Cerebellar nuclear complex (tissue), 1 donor: ENCODE measurements around the gene ACY1.

Experiments
- DNase-seq, 2 experiments: peaks; one replicate each; lab custom pipeline; 2025; lab: John Stamatoyannopoulos, UW

ACY1 gene

DNA sequence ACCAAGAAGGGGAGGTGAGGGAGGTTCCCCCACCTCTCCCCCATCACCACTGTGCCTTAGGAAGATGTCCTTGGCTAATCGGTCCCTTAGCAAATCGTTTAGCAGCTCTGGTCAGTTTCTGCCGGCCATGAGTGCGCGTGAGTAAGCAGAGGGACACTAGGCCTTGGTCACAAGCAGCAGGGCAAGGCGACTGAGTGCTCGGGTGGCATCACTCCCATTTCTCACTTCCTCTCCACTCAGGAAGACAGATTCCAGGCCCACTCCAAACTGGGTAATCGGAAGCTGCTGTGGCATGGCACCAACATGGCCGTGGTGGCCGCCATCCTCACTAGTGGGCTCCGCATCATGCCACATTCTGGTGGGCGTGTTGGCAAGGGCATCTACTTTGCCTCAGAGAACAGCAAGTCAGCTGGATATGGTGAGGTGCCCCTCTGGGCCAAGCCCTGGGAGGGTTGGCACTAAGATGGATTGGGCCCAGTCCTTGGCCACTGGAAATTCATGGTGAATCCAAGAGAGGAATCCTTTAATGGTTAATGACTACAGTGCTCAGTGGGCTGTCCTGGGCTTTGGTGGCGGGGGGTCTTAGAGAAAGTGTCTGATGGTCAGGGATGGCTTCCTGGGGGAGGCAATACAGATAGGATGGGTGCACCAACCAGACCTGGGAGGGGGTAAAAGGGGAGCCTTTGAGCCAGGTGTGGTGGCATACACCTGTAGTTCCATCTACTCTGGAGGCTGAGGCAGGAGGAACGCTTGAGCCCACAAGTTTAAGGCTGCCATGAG, 37.2 kb upstream of the ACY1 start:
- no peak for DNase-seq

DNA sequence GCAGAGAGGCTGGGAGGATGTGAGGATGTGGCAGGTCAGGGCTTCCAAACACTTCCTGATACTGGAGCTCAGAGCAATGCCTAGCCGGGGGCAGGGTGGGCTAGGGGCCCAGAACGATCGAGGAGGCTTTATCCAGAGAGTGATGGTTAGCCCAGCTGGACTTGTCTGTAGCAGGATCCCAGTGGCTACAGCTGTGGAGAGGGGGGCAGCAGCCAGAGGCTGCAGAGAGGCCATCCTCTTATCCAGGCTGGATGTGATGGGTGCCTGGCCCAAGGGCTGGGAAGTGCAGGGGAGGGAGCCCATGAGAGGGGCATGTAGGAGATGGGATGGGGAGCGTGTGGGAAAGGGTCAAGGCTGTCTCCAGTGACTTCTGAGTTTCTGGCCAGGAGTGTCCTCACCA, 36.5 kb upstream of the ACY1 start:
- no peak for DNase-seq

DNA sequence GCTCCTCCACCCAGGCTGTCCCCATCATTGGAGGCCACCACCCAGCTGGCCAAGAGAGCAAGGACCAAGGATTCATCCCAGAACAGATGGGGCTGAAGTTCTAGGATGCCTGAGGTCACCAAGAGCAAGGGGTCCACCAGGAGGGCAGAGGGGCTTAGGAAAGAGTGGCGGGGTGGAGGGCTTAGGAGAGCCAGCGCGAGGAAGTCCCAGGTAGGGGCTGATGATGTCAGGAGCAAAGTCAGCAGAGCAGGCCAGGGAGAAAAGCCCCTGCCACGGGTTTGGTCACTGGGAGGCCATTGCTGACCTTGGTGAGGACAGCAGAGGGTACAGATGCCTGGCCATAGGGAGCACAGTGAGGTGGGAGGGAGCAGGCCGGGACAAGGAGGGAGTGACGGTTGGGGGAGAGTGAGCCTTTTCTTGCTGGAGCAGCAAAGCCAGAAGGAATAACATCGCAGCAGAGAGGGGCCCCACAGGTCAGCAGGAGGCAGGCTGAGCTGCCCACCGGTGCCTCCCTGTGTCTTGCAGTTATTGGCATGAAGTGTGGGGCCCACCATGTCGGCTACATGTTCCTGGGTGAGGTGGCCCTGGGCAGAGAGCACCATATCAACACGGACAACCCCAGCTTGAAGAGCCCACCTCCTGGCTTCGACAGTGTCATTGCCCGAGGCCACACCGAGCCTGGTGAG, 36.0 kb upstream of the ACY1 start:
- no peak for DNase-seq

DNA sequence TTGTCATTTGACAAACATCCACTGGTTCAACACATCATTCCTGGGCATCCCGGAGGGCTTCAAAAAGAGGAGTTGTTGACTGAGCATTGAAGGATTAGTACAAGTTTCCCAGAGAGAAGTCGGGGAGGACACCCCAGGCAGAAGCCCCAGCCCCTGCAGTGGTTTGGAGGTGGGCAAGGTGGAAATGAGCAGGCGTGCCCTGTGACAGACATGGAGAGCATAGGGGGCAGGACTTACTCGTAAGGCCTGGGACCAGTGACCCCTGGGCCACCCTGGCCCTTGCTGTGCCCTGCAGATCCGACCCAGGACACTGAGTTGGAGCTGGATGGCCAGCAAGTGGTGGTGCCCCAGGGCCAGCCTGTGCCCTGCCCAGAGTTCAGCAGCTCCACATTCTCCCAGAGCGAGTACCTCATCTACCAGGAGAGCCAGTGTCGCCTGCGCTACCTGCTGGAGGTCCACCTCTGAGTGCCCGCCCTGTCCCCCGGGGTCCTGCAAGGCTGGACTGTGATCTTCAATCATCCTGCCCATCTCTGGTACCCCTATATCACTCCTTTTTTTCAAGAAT, 35.2 kb upstream of the ACY1 start:
- no peak for DNase-seq

DNA sequence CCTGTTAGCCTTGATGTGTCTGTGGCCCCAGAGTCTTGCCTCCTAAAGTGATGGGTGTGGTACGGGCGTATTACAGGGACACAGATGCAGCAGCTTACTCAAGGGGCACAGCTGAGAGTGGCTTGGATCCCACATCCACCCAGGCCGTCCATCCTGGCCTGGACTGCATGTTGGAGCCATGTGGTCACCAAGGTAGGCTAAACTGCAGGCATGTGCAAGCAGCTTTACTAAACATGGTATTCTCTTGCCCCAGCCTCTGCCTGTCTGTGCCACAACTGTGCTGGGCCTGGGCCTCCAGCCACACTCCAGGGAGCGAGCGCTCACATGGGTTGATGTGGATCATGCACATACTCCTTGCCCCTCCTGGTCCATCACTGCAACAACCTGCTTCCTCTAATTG, 34.2 kb upstream of the ACY1 start:
- no peak for DNase-seq

DNA sequence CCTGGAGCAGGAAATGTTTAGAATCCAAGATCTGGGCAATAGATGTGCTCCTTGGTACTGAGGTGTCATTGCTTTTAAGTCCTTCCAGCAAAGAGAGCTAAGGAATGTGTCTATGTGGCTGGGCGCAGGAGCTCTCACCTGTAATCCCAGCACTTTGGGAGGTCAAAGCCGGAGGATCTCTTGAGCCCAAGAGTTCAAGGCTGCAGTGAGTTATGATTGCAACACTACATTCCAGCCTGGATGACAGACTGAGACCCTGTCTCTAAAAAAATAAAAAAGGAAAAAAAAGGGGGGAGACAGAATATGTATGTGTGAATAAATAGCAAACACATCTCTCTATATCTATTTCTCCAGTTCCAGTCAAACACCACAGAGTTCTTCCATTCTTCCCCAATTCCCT, 32.4 kb upstream of the ACY1 start:
- no peak for DNase-seq

DNA sequence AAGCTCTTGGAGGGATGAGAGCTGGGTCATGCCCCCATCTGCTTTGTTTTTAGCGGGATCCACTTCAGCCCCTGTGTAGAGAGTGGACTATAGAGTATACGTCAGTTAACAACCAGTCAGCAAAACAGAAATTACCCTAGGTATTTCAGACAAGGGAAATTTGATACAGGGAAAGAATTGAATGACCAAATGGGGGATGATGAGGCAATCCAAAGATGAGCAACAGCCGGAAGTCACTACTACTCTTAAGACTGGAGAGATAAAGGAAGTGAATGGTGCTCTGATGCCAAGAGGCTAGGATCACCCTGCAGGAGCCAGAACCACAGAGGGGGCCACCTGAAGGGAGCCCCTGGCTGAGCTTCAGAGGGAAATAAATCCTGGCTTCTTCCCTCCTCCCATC, 29.9 kb upstream of the ACY1 start:
- DNase-seq, result no peak

DNA sequence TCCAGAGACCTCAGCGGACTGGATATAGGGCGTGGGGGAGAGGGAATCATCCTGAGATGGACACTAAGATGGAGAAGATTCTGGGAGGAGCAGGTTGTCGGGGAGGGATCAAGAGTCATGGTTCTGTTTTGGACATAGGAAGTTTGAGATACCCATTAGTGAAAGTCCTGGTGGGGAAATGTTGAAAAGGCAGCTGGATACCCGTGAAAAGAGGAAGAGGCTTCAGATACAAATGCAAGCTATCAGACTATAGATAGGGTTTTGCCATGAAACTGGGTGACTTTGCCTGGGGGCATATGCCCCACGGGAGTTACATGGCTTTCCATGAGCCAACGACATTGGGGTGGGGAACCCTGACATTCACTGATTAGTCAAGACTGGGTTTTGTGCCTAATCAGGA, 29.2 kb upstream of the ACY1 start:
- no peak for DNase-seq

DNA sequence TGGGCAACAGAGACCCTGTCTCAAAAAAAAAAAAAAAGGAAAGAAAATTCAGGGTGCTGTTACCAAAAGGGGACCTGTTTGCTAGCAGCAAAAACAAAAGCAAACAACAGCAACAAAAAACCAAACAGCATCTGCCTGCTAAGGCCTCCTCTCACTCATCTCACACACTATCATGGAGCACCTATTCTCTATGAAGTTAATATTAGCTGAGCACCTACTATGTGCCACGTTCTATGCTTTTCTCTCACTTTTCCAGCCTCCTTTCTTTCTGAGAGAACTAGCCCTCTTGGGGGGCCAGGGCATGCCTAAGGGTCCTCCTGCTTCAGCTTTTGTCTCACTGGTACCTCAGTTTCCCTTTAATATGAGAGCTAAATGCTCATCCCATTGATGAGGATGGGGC, 28.6 kb upstream of the ACY1 start:
- DNase-seq, result no peak

DNA sequence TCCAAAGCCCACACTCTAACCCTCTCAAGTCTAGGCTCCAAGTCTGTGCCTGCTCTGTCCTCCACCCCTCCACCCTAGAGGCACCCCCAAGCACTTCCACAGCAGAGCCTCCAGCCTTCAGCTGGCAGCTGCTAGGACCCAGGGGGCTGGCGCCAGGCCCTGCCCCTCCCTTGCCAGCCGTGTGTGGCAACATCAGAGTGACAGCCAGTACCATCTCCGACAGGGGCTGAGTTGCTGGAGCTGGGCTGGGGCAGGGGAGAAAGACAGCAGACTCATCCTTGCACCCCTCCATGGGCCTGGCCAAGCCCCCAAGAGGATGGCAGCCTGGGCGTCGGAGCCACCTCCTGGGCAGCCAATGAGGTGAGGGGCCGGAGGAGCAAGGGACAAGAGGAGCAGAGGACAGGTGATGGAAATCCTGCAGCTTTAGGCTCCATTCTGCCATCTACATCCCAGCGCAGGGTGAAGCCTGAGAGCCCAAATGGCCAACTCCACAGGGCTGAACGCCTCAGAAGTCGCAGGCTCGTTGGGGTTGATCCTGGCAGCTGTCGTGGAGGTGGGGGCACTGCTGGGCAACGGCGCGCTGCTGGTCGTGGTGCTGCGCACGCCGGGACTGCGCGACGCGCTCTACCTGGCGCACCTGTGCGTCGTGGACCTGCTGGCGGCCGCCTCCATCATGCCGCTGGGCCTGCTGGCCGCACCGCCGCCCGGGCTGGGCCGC, 28.0 kb upstream of the ACY1 start, which contains the start of gene GPR62:
TSS of gene GPR62 (plus strand) at position 207 of the 718 bp plus-strand sequence. CDS start at position 479, 272 bp downstream.
- DNase-seq, result no peak

DNA sequence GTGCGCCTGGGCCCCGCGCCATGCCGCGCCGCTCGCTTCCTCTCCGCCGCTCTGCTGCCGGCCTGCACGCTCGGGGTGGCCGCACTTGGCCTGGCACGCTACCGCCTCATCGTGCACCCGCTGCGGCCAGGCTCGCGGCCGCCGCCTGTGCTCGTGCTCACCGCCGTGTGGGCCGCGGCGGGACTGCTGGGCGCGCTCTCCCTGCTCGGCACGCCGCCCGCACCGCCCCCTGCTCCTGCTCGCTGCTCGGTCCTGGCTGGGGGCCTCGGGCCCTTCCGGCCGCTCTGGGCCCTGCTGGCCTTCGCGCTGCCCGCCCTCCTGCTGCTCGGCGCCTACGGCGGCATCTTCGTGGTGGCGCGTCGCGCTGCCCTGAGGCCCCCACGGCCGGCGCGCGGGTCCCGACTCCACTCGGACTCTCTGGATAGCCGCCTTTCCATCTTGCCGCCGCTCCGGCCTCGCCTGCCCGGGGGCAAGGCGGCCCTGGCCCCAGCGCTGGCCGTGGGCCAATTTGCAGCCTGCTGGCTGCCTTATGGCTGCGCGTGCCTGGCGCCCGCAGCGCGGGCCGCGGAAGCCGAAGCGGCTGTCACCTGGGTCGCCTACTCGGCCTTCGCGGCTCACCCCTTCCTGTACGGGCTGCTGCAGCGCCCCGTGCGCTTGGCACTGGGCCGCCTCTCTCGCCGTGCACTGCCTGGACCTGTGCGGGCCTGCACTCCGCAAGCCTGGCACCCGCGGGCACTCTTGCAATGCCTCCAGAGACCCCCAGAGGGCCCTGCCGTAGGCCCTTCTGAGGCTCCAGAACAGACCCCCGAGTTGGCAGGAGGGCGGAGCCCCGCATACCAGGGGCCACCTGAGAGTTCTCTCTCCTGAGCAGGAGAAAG, 27.2 kb upstream of the ACY1 start:
- DNase-seq, result peak; percentile 9 to 34

DNA sequence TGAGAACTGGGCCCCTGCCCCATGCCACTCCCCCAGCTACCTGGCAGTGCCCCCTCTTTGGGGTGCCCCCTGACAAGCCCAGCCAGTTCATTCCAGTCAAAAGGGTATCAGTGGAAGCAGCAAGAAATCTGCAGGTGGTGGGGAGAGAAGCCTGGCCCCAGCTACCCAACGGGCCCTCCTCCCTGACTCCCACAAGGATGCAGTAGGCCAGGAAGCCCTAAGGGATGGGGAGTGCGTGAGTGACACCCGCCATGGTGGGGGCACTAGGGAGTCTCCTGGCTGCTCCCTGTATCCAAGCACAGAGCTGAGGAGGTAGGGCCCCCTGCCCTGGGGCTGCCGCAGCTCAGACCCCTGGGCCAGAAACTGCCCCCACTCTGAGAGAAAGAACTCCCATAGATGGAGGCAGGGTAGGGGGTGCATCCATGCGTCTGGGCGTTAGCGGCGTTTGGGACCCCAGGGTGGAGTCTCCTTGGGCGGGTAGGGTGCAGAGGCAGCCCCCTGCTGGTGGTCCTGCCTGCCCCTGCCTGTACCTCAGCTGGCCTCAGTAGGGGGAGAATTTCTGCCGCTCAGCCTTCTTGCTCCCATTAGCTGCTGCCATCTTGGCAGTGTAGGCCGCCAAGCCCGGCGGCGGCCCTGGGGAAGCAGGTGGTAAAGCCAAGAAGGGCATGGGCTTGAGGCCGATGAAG, 25.7 kb upstream of the ACY1 start:
- no peak for DNase-seq

DNA sequence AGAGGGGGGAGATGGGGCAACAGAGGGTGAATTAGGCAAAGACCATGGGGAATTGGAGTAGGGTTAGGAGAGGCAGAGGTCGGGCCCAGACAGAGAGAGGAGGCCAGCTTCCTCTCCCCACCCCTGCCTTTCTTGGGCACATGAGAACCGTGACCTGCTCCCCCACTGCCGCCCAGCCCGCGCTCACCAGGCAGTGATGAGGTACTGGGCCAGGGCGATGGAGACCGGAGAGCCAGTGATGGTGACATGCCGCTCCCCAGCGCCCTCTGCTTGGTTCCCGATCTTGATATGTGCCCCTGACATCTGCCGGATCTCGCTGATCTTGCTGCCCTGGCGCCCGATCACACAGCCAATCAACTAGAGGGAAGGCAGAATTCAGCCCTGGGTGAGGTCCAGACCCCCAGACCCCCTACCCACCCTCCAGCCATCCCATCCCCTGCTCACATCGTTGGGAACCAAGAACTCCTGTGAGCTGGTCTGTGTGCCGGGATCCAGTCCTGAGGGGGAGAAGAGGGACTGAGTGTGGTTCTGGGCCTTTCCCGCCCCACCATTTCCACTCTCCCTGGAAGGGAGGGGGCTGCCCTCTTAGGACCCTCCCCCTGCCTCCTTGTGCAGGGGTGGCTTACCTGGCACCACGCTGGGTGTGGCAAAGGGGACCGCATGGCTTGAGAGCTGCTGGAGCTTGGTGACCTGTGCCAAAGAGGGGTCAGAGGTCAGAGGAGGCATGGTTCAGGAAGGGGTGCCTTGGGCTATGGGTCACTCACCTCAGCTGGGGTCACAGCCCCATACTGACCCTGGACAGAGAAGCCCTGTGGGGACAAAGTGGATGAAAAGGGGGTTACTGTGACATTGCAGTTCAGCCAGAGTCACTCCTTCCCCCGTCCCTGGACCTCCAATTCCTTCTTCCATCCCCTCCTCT, 24.5 kb upstream of the ACY1 start:
- DNase-seq, result no peak

DNA sequence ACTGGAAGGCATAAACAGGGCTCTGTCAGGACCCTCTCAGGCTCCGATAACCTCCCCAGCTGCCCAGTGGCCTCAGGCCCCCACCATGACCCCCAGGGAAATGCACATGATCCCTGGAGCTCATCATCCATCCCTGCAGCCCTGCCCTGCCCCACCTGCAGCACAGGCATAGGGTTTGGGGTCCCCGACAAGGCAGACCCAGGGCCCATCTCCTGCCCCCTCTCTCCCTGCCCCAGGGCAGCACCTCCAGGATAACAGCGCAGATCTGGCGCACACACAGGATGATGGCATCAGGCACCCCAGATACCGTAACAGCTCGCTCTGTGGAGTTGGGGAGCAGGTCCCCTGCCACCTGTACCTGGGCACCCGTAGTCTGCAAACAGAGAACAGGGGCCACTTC, 23.7 kb upstream of the ACY1 start:
- DNase-seq, result no peak

DNA sequence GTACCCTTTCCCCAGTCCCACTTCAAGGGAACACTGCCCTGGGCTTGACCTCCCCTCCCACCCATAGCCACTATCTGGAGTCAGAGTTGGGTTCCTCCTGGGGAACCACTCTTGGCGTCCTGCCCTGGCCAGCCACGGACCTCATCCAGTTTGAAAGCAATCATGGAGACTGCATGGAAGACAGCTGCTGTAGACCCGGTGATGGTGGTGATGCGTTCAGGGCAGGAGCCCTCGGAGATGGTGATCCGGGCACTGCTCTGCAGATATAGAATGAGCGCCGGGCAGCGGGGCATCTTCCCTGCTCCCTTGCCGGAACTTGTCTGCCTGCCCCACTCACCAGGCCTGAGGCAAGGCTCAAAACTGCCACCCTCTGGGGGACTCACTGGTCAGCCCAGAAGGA, 22.9 kb upstream of the ACY1 start:
- DNase-seq, result no peak

DNA sequence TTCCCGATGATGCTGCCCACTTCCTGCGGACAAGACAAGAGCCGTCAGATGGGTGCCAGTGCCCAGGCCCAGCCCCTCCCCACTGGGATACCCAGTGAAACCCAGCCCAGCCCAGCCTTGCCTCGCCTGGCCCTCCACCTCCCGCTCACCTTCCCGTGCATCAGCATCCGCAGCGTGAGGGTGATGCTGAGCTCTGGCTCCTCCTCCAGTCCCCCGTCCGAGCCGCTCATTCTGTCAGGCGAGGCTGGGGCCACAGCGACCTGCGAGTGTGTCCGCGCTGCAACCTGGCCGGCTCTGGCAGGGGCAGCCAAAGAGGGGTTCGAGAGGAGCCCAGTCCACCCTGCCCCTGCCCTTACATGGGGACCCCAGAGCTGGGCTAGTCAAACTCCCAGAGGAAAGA, 22.3 kb upstream of the ACY1 start:
- DNase-seq, result no peak

DNA sequence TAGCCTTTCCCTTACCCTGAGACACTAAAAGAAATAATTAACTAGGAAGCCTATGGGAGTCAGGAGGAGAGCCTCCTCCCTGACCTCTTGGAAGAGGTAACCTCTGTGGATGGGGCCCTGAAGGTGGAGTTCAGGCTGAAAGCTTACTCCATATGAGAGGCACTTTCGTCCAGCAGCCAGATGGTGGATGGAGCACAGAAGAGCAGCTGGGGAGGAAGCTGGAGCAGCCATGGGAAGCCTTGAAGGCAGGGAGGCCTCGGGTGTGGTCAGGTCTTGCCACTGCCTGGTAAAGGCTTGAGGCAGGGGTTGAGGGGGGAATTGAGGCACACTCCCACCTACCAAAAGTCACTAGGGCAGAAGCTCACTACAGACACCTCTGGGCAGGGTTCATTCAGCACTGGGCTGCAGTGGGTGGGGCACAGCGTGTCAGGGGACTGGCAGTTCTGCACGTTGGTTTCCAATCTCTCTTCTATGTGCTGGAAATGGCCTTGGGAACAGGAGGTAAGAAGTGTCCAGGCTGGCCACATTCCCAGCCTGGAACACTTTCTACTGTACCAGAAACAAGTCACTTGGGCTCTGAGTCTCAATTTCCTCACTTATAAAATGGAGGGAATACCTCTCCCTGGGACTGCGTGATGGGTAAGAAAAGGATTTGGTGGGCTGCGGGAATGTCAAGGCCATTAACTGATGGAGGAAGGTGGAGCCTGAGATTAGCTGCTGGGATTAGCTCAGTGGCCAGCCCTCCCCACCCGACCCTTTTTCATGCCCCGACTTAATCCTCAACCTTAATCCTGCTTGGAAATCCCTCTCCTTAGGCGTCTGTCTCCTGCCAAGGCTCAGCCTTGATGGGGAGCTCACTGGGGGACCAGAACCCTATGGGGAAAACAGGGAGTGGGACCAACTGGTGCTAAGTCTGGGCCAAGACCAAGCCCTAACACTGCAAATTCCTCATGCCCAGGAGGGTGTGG, 21.4 kb upstream of the ACY1 start:
- no peak for DNase-seq

DNA sequence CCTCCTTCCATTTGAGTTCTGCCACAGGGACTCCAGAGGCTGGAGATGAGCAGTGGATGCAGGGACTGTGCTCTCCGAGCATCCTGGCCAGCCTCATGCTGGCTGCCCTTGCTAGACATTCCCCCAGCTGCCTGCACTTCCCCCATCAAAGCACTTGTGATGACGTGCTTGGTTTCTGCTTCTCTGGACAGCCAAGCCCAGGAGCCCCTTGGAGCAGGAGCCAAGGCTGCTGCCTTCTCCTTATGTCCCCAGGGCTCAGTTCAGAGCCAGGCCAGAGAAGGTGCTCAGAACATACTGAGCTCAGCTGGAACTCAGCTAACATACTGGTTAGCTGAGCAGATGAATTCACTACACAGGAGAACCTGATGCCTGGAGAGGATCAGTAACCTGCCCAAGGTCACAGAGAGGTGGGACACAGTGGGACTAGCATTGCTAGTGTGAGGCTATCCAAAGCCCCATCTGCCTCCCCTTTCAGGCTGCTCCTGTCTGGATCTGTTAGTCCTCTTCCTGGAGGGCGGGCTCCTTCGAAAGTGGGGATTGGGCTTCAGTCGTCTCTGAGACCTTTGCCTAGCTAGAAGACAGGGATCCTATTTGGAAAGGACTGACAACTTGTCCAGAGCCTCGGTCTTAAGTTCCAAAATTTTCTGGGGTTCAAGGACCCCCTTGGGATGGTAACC, 20.3 kb upstream of the ACY1 start:
- DNase-seq, result no peak
